DOHH2 (cell line): ENCODE measurements around the gene EDC4.

Source experiments
- EZH2phosphoT487 ChIP-seq: fragments of 200-600 bp; sonication (generic); IDR thresholded peaks from 2 replicates; pipeline ENCODE4 v1.6.1; 2017; ENCODE audit warnings: borderline replicate concordance, mild to moderate bottlenecking, antibody characterized with exemption, low read length, moderate library complexity, mixed read lengths
- TF ChIP-seq, protein P1 (sequence below): fragments of 200-600 bp; sonication (generic); IDR thresholded peaks from one replicate; pipeline ENCODE4 v1.5.1; 2014; ENCODE audit warnings: antibody characterized with exemption, mild to moderate bottlenecking, low read depth, low read length; ENCODE audit not compliant: poor library complexity, severe bottlenecking

DNA sequence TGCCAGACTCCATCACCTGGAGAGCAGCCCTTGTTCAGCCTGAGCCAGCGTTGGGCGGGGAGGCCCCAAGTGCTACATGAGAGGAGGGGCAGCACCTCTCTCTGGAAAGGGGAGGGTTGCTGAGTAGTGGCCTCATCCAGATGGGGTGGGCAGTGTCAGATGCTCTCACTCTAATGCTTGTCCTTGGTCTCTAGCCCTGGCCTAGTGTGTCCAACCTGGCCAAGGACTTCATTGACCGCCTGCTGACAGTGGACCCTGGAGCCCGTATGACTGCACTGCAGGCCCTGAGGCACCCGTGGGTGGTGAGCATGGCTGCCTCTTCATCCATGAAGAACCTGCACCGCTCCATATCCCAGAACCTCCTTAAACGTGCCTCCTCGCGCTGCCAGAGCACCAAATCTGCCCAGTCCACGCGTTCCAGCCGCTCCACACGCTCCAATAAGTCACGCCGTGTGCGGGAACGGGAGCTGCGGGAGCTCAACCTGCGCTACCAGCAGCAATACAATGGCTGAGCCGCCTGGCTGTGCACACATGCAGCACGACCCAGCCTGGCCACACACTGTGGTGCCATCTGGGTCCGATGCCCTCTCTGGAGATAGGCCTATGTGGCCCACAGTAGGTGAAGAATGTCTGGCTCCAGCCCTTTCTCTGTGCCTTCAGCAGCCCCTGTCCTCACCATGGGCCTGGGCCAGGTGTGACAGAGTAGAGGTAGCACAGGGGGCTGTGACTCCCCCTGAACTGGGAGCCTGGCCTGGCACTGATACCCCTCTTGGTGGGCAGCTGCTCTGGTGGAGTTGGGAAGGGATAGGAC, 54.5 kb downstream of the EDC4 start:
- TF ChIP-seq, protein P1, sequence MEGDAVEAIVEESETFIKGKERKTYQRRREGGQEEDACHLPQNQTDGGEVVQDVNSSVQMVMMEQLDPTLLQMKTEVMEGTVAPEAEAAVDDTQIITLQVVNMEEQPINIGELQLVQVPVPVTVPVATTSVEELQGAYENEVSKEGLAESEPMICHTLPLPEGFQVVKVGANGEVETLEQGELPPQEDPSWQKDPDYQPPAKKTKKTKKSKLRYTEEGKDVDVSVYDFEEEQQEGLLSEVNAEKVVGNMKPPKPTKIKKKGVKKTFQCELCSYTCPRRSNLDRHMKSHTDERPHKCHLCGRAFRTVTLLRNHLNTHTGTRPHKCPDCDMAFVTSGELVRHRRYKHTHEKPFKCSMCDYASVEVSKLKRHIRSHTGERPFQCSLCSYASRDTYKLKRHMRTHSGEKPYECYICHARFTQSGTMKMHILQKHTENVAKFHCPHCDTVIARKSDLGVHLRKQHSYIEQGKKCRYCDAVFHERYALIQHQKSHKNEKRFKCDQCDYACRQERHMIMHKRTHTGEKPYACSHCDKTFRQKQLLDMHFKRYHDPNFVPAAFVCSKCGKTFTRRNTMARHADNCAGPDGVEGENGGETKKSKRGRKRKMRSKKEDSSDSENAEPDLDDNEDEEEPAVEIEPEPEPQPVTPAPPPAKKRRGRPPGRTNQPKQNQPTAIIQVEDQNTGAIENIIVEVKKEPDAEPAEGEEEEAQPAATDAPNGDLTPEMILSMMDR = no peak
- TF ChIP-seq EZH2phosphoT487 = no peak
